Small intestine (tissue), 7 donors: ENCODE results near the gene ITIH4. TPM values are rescaled to one million over a fixed set of nuclear protein-coding genes. Genes with fewer than 3 reads are reported as not detected.

Experiments
- DNase-seq, 2 donors: peaks; one replicate each; pipeline versions ENCODE4 v3.0.0 to v3.0.0-alpha.2; 2013
- FAIRE-seq: peaks from 2 replicates; lab custom pipeline; 2012; peaks lifted over from hg19 to GRCh38; lab: Jason Lieb, UNC
- H3K27ac ChIP-seq, 3 donors: one replicate each; pipeline ENCODE4 v1.5.1; 2013; ENCODE audit warnings: low read length in 2 of 3, mild to moderate bottlenecking in 2 of 3, control low read depth in 1 of 3, inconsistent platforms in 1 of 3, low read depth in 1 of 3, moderate library complexity in 1 of 3
- H3K27me3 ChIP-seq, 3 donors: one replicate each; pipeline ENCODE4 v1.6.1; 2013; ENCODE audit warnings: low read length in 3 of 3, inconsistent platforms in 1 of 3; ENCODE audit not compliant: control insufficient read depth in 3 of 3, insufficient read depth in 3 of 3
- H3K36me3 ChIP-seq, 3 donors: one replicate each; pipeline ENCODE4 v1.6.1; 2013; ENCODE audit warnings: low read length in 3 of 3, inconsistent platforms in 1 of 3, low read depth in 1 of 3, mild to moderate bottlenecking in 1 of 3, moderate library complexity in 1 of 3; ENCODE audit not compliant: control insufficient read depth in 3 of 3, insufficient read depth in 2 of 3
- H3K4me1 ChIP-seq, 3 donors: one replicate each; pipeline ENCODE4 v1.6.1; 2013; ENCODE audit warnings: low read length in 2 of 3, inconsistent platforms in 1 of 3, low read depth in 1 of 3, mild to moderate bottlenecking in 1 of 3, moderate library complexity in 1 of 3; ENCODE audit not compliant: control insufficient read depth in 3 of 3, insufficient read depth in 2 of 3
- H3K4me3 ChIP-seq, 3 donors: one replicate each; pipeline ENCODE4 v1.5.1; 2013; ENCODE audit warnings: low read length in 3 of 3, control low read depth in 1 of 3, inconsistent platforms in 1 of 3, low read depth in 1 of 3, mild to moderate bottlenecking in 1 of 3, moderate library complexity in 1 of 3
- H3K9me3 ChIP-seq, 2 donors: one replicate each; pipeline ENCODE4 v1.6.1; 2013; ENCODE audit warnings: low read depth in 1 of 2, low read length in 1 of 2; ENCODE audit not compliant: control insufficient read depth in 2 of 2, insufficient read depth in 1 of 2
- WGBS, 3 donors: extraction: QIAGEN DNeasy Blood & Tissue Kit; methylation state at CpG; one replicate each; pipeline ENCODE4 v1.1.7; 2013; 5-methylcytosine and 5-hydroxymethylcytosine counted together
- polyA plus RNA-seq, 4 donors: library from polyadenylated mRNA; stranded (reverse) in 3 of 4; unstranded in 1 of 4; fragments of 200-250 nt in 3 of 4; fragments of 120-200 nt in 1 of 4; gene quantifications; one replicate each; pipeline versions ENCODE4 v1.2.1 to v1.2.3, GENCODE V29; 2013
- donor health status: healthy with polysubstance abuse.
- donor health status: control.
- donor health status: control.
- donor health status: Bipolar disorder and iron deficiency.
- donor health status: healthy.

ITIH4 gene
- polyA plus RNA-seq, 4 donors: 0.67 to 4.9 (median 2.8) TPM

GRCh38 chr3:52771702-52772101 is 58.8 kb downstream of the ITIH4 start:
- peaks cover 2 to 27% (median 2%) of the 10 kb centered on the region in 3 donors for H3K4me1 ChIP-seq
- H3K27me3 ChIP-seq: no peaks in the 10 kb centered on the region
- peaks cover 0 to 12% (median 0%) of the 10 kb centered on the region in 3 donors for H3K36me3 ChIP-seq
- DNase-seq (no peak), FAIRE-seq (no peak)
- peak overlapping the region in 1 of 3 donors; percentile 90 for H3K27ac ChIP-seq
- H3K9me3 ChIP-seq: no peaks in the 10 kb centered on the region
- WGBS, 3 donors: 89 to 92% (median 90%) methylated on average over 10 of the region's 10 CpGs
- H3K4me3 ChIP-seq: no peak overlapping the region

DNA sequence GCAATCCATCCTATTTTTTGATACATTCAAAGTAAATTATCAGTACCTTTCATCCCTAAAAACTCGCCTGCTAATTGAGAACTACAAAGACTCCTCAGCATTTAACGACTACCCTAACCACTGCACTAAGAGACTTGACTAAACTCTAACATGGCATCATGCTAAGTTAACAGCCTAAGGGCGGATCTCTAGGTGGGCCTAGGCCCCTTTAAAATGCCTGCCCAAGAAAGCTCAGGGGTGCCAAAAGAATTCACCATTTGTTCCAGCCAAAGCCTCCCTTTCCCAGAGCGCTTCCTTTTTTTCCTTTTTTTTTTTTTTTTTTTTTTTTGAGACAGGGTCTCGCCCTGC is 59.2 kb downstream of the ITIH4 start:
- no peak for FAIRE-seq
- WGBS, 3 donors: 48 to 53% (median 50%) methylated on average over 5 of the region's 5 CpGs
- DNase-seq: no peak
- Histone ChIP-seq H3K4me3 (peak overlapping the region; percentile 70 to 85 (median 78)), H3K36me3 (peaks cover 0 to 12% (median 0%) of the 10 kb centered on the region in 3 donors), H3K9me3 (no peaks in the 10 kb centered on the region), H3K4me1 (peaks cover 2 to 23% (median 2%) of the 10 kb centered on the region in 3 donors), H3K27ac (peak overlapping the region; percentile 43 to 90 (median 70)), H3K27me3 (no peaks in the 10 kb centered on the region)

GRCh38 chr3:52770496-52771333 is 59.8 kb downstream of the ITIH4 start, which contains the start of gene NEK4:
Gene NEK4, minus strand, starts transcription at chr3:52770940. Its CDS starts 194 bp downstream, at chr3:52770746.
- H3K4me1 ChIP-seq: peaks cover 2 to 17% (median 2%) of the 10 kb centered on the region in 3 donors
- H3K27ac ChIP-seq: peak within 1 kb of the TSS; percentile 43 to 90 (median 70)
- peaks cover 0 to 12% (median 2%) of the 10 kb centered on the region in 3 donors for H3K36me3 ChIP-seq
- peak; percentile 92 to 96 for DNase-seq
- H3K9me3 ChIP-seq: no peaks in the 10 kb centered on the region
- peak within 1 kb of the TSS; percentile 70 to 85 (median 78) for H3K4me3 ChIP-seq
- 0 to 1% (median 1%) methylated on average over 64 to 67 of the region's 67 CpGs for WGBS, 3 donors
- no peak for FAIRE-seq
- H3K27me3 ChIP-seq: no peaks in the 10 kb centered on the region

DNA sequence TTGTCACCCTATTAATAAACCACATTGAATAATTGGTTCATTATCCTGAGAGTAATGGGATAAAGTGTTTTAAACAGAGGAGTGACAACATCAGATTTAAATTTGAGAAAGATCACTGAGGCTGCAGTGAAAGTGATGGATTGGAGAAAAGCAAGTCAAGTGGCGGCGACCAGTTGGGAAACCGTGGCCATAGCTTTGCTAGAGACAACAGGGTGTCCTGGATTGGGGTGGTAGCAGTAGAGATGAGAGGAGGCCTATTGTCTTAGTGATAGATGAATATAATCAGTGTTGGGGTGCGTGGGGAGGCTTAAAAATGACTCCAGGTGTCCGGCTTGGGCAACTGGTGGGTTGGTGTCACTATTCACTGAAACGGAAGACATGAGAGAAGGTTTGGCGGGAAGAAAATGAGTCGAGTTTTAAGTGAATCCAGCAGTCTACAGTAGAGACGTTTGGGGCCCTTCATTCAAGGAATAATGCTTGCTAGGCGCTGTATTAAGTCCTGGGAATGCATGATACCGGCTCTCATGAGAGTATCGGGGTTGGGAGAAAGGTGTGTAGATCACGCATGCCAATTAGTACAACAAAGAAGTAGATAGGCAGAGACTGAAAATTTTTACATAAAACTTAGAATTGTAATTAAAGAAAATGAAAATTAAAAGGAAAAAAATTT is 60.6 kb downstream of the ITIH4 start:
- WGBS, 3 donors: 19 to 28% (median 25%) methylated on average over 13 of the region's 13 CpGs
- Histone ChIP-seq H3K4me3 (peak overlapping the region; percentile 70 to 85 (median 78)), H3K36me3 (peaks cover 0 to 12% (median 5%) of the 10 kb centered on the region in 3 donors), H3K9me3 (no peaks in the 10 kb centered on the region), H3K27me3 (no peaks in the 10 kb centered on the region), H3K27ac (peak overlapping the region in 1 of 3 donors; percentile 40), H3K4me1 (peaks cover 2 to 9% (median 2%) of the 10 kb centered on the region in 3 donors)
- FAIRE-seq (no peak), DNase-seq (peak; percentile 13 to 29)

DNA sequence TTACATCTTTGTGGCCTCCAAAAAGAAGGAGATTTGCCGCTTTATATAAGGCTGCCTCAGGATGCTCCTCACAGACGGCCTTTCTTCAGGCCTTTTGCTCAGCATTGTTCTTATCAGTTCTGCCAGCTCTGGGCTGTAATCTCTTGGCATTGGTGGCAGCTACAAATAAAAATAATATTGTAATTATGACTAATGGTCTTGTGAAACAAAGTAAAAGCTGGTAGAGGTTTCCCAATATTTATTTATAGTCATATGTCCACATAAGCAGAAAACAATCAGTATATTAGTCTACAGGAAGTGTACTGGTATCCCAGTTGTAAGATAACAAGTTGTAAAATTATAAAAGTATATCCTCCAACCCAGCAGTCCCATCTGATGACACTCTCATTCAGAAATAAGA is 67.0 kb downstream of the ITIH4 start:
- FAIRE-seq (no peak), DNase-seq (peak in 1 of 2 donors; percentile 7)
- 70 to 88% (median 77%) methylated on average over 2 of the region's 2 CpGs for WGBS, 3 donors
- H3K4me1 ChIP-seq: no peaks in the 10 kb centered on the region
- H3K27me3 ChIP-seq: no peaks in the 10 kb centered on the region
- H3K9me3 ChIP-seq: no peaks in the 10 kb centered on the region
- H3K27ac ChIP-seq: no peak overlapping the region
- peaks cover 6 to 31% (median 15%) of the 10 kb centered on the region in 3 donors for H3K36me3 ChIP-seq
- no peak overlapping the region for H3K4me3 ChIP-seq

Other genes with a start within 250 kb of the ITIH4 start
- 10 to 100 TPM in 2 of 4 donors, 1 to 10 TPM in 2; 6.7 to 36.2 (median 12.3) TPM for gene PBRM1, start 144.8 kb downstream of the ITIH4 start, polyA plus RNA-seq
- gene GNL3, start 144.6 kb downstream of the ITIH4 start, polyA plus RNA-seq: 10 to 100 TPM; 25.3 to 84.2 (median 55.3) TPM
- gene GLT8D1, start 124.9 kb downstream of the ITIH4 start, polyA plus RNA-seq: 10 to 100 TPM; 13.0 to 47.6 (median 26.3) TPM
- gene SPCS1, start 124.6 kb downstream of the ITIH4 start, polyA plus RNA-seq: 100 to 1,000 TPM in 3 of 4 donors, 10 to 100 TPM in 1; 90.6 to 215 (median 153) TPM
- gene NEK4, start 59.7 kb downstream of the ITIH4 start, polyA plus RNA-seq: 10 to 100 TPM in 1 of 4 donors, 1 to 10 TPM in 3; 3.0 to 18.5 (median 7.0) TPM
- gene ITIH1, start 53.1 kb downstream of the ITIH4 start, polyA plus RNA-seq: under 1 TPM in 2 of 4 donors, not detected in 2; 0.13 to 0.58 TPM
- gene ITIH3, start 35.9 kb downstream of the ITIH4 start, polyA plus RNA-seq: 1 to 10 TPM in 2 of 4 donors, not detected in 2; 1.8 to 6.7 TPM
- 10 to 100 TPM in 1 of 4 donors, 1 to 10 TPM in 3; 3.4 to 32.3 (median 7.4) TPM for gene MUSTN1, start 4.3 kb upstream of the ITIH4 start, polyA plus RNA-seq
- 1 to 10 TPM in 3 of 4 donors, not detected in 1; 2.7 to 6.8 (median 4.3) TPM for gene STIMATE, start 66.9 kb upstream of the ITIH4 start, polyA plus RNA-seq
- 10 to 100 TPM in 1 of 4 donors, 1 to 10 TPM in 3; 2.5 to 19.3 (median 4.3) TPM for gene SFMBT1, start 215.4 kb upstream of the ITIH4 start, polyA plus RNA-seq